ENCODE data around the gene CELF2.

The CELF2 gene

GRCh38 chr10:11063856-11064255 is 46.2 kb downstream of the CELF2 start:
- no peak for DNase-seq

GRCh38 chr10:11064832-11065231 is 47.2 kb downstream of the CELF2 start:
- no peak for DNase-seq

DNA sequence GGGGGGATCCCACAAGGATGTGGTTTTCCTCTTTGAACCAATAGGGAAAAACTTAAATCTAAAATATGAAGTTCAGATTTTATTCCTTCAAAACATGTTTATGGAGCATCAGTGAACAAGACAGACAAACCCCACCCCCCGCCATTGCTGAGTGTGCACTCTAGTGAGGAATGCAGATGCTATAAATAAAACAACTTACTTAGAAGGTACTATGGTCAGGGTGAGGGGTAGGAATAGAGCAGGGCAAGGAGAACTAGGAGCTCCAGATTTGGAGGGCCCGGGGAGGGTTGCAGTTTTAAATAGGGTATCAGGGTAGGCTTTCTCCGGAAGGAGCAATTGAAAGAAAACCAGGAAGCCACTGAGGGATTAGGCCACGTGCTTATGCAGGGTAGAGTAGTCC is 47.9 kb downstream of the CELF2 start:
- no peak for DNase-seq

DNA sequence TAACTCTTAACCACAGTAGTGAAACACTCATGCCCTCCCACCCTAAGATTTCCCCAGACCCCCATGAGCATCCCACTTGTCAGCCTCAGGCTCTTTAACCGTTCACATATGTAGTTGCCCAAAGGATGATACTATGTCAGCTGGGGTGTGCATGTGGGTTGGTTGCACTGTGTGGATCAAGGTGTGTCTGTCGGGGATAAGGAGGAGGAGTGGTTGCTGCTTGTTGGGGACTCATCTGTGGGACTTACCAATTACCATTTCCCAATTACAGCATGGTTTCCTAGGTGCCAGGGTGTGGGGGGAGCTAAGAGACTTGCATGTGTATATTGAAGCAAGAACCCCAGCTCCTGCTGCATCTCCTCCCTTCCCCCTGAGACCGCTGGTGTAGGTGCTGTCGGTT is 48.8 kb downstream of the CELF2 start:
- DNase-seq = no peak

GRCh38 chr10:11068861-11069633 is 51.4 kb downstream of the CELF2 start:
- no peak for DNase-seq

GRCh38 chr10:11073410-11073809 is 55.7 kb downstream of the CELF2 start:
- no peak for DNase-seq

DNA sequence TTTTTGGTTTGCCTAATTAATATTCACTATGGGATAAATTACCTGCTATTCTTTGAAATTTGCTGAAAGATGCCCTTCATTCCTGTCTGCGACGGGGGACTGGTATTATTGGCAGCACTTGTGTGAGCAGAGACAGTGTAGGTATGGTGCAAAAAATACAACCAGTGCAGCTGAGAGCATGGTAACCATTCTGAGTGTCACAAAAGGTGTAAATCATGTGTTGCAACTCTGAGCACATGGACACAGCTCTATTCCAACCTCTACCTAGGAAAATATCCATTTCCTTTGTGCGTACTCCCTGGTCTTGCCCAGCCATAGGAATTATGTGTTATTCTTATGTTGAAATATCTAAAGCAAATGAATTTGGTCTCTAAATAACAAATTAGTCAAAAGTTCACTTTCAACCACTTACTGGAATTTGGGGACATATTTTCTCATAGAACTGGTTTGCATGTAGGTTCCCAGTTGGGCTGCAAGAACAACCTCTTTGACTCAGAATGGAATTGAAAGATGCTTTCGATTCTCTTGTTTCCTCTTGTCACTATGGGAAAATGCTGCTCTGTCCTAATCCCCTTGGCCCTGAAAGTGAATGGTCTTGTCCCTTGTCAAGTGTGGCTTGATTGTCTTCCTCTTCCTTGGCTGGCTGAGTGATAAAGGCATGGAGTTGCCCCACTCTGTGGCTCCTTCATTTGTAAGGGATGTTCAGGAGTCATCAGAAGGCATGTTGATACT is 57.0 kb downstream of the CELF2 start:
- DNase-seq = no peak

GRCh38 chr10:11076221-11076620 is 58.5 kb downstream of the CELF2 start:
- no peak for DNase-seq

- DNase-seq = no peak
Measured at GRCh38 chr10:11080564-11080984, 62.9 kb downstream of the CELF2 start.

GRCh38 chr10:11081408-11081807 is 63.7 kb downstream of the CELF2 start:
- no peak for DNase-seq

DNA sequence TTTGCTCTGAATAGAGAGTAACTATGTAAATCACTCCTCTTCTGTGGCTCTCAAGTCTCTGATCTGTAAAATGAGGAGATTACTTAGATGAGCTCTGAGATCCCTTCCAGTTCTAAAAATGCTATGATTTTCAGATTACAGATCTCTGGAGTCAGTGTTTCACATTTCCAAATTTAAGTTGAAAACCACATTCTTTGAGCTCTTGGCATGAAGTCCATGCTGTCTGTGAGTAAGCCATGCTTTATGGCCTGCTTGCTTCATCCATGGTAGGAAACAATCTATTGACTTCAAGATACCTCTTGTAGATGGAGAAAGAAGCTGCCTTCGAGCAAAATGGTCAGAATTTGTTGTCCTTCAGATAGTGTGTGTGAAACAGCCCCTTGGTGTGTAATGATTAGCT is 64.9 kb downstream of the CELF2 start:
- DNase-seq = no peak

DNA sequence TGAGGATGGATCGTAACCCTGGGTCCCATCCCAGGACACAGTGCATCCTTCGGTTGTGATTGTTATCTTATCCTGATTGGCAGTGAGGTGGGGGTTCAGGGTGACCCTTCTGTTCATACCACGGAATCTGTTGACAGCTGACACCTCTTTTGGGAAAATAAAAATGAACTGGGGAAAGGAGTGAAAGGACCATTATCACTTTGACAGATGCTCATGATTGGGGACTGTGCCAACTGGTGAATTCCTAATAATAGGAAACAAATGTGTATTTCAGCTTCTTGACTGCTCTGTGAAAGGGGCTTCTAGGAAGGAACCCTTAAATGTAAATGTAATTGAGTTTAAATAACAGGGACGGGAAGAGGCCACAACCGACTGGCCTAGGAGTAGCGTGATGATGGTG is 65.4 kb downstream of the CELF2 start:
- DNase-seq = no peak

DNA sequence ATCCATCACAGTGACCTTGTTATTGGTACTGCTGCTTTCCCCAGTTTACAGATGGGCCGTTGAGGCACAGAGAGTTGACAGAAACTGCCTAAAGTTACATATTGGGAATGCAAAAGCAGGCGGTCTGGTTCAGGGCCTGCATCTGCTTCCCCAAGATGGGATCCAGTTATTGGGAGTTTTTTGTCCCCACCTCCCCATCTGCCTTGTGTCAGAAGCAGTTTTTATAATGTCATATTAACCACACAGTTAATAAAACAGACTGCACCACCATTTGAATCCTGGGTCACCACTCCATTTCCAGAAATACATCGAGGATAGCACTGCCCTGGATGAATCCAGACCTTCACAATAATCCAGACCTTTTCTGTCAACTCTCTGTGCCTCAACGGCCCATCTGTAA is 67.9 kb downstream of the CELF2 start:
- no peak for DNase-seq

GRCh38 chr10:11086177-11086840 is 68.6 kb downstream of the CELF2 start:
- no peak for DNase-seq

DNA sequence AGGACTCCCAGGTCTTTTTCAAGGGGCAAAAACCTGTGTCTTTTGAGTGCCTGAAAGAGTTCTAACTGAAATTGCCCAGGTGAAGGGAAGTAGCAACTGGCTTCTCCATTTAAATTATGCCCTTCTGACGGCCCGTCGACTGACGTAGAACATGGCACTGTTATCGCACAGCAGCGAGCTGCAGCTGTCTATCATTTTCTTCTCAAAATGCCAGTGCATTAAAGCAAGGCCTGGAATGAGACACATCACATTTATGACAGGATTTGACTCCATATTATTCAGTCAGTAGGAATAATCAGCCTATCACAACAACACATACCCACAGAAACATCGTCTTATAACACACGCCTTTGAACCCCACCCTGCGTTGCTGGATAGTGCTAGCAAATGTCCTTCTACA is 69.7 kb downstream of the CELF2 start:
- DNase-seq = no peak

GRCh38 chr10:11088709-11089108 is 71.0 kb downstream of the CELF2 start:
- no peak for DNase-seq

GRCh38 chr10:11089272-11089671 is 71.6 kb downstream of the CELF2 start:
- DNase-seq = no peak

DNA sequence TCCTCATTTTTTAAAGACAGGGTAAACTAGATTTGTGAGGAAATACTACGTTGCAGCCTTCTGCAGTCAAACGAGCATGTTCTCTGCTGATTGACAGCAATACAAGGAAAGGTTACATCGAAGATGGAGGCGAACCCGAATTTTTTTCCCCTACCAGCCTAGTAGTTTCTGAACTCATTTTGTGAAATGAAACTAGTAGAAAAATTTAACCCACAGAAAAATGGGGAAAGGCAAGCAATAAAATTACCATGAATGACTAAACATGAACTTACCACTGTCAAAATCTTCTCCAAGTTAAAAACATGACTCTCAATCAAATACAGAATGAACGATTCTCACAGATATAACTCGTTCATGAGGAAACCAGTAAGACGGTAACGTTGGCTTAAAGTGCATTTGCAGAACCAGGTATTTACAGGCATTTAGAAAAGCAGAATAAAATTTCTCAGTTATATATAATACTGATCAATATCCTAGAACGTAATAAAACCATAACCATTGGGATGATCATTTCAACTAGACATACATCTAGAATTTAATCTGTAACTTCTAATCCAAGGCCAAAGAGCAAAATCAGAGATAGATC is 73.9 kb downstream of the CELF2 start:
- no peak for DNase-seq

GRCh38 chr10:11093771-11094736 is 76.4 kb downstream of the CELF2 start:
- DNase-seq = no peak

DNA sequence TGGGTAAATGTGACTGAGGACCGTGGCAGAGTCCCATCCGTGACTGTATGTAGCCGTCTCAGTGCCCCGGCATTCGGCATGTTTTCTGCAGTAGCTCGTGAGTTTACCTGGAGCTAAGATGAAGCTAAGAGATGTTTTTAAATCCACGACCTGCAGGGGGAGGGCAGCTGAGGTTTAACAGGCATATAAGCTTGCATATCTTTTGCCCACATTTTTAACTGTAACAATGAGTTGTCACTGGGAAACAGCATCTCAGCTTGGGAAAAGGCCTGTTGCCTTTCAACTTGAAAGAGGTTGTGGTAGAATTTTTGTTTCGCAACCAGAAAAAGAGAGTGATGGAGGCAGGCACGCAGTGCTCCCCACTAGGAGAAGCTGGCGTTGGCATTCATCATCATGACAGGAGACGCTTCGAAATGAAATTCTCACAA is 77.7 kb downstream of the CELF2 start:
- no peak for DNase-seq

DNA sequence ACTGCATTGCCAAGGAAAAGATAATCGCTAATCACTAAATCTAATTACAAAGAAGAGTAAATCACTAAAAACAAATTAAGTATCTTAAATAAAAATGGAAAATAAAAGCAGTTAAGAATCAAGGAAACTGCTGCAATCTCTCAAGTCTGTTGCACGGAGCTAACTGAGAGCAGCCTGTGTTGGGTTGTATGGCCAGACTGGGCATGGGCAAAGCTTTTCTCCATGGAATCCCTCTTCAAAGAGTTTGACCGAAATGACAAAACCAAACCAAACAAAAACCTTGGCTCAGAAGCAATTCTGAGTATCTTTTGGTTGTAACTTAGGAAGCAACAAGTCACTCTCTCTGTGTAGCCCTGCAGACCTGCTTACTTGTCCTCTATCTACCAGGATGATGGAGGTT is 78.8 kb downstream of the CELF2 start:
- no peak for DNase-seq

DNA sequence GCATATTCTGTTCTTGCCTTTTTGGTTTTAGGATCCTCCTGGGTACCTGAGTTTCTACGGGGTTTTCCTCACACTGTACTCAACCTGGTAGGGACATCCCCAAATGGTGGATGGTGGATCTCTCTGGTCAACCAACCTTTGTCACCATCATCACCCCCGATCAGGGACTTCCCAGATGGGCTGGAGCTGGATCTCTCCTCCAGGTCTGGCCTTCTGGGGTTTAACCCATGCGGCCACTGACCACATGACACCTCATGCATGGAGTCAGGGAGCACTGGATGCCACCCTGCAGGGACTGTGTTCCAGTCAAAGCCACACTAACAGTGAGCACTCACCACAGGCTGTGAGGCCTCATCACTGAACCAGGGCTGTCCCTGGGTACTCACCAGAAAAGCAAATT is 80.0 kb downstream of the CELF2 start:
- DNase-seq = no peak
